ENCODE data around the gene CPNE7. TPM values are rescaled to one million over a fixed set of nuclear protein-coding genes. Genes with fewer than 3 reads are reported as not detected.
A peak's percentile ranks its signal among the peaks of the same experiment; 100 is the strongest.
"Not testable (repeated sequence)": the region's sequence is repeated elsewhere in the genome, so short reads cannot be mapped to it uniquely, and the experiment has no call there.

Gene CPNE7
- total RNA-seq, 1 donor, result 0.81 TPM

GRCh38 chr16:89581045-89581695 is 5.6 kb downstream of the CPNE7 start:
- DNase-seq (ENCODE audit: low read depth in 2 of 3, low spot score in 2 of 3), result no peak

GRCh38 chr16:89581861-89582563 is 6.5 kb downstream of the CPNE7 start:
- no peak for DNase-seq (ENCODE audit: low read depth in 2 of 3, low spot score in 2 of 3)

GRCh38 chr16:89582614-89583196 is 7.1 kb downstream of the CPNE7 start:
- no peak for DNase-seq (ENCODE audit: low read depth in 2 of 3, low spot score in 2 of 3)

GRCh38 chr16:89583197-89583894 is 7.8 kb downstream of the CPNE7 start:
- DNase-seq (ENCODE audit: low read depth in 2 of 3, low spot score in 2 of 3), result no peak

- no peak for DNase-seq (ENCODE audit: low read depth in 2 of 3, low spot score in 2 of 3)
Measured at GRCh38 chr16:89583895-89584644, 8.5 kb downstream of the CPNE7 start.

- no peak for DNase-seq (ENCODE audit: low read depth in 2 of 3, low spot score in 2 of 3)
Measured at GRCh38 chr16:89584768-89585549, 9.4 kb downstream of the CPNE7 start.

GRCh38 chr16:89586218-89586617 is 10.7 kb downstream of the CPNE7 start:
- no peak for DNase-seq (ENCODE audit: low read depth in 2 of 3, low spot score in 2 of 3)

GRCh38 chr16:89586853-89587252 is 11.3 kb downstream of the CPNE7 start:
- no peak for DNase-seq (ENCODE audit: low read depth in 2 of 3, low spot score in 2 of 3)

GRCh38 chr16:89587676-89588075 is 12.1 kb downstream of the CPNE7 start:
- DNase-seq (ENCODE audit: low read depth in 2 of 3, low spot score in 2 of 3), result not testable (repeated sequence)

GRCh38 chr16:89588413-89589109 is 13.0 kb downstream of the CPNE7 start:
- DNase-seq (ENCODE audit: low read depth in 2 of 3, low spot score in 2 of 3), result no peak

- DNase-seq (ENCODE audit: low read depth in 2 of 3, low spot score in 2 of 3), result no peak
Measured at GRCh38 chr16:89589241-89589926, 13.8 kb downstream of the CPNE7 start.

GRCh38 chr16:89593841-89594240 is 18.3 kb downstream of the CPNE7 start:
- no peak for DNase-seq (ENCODE audit: low read depth in 2 of 3, low spot score in 2 of 3)

GRCh38 chr16:89595330-89596060 is 19.9 kb downstream of the CPNE7 start:
- no peak for DNase-seq (ENCODE audit: low read depth in 2 of 3, low spot score in 2 of 3)

- no peak for DNase-seq (ENCODE audit: low read depth in 2 of 3, low spot score in 2 of 3)
Measured at GRCh38 chr16:89596061-89596689, 20.6 kb downstream of the CPNE7 start.

GRCh38 chr16:89596957-89597649 is 21.5 kb downstream of the CPNE7 start:
- DNase-seq (ENCODE audit: low read depth in 2 of 3, low spot score in 2 of 3), result no peak

- no peak for DNase-seq (ENCODE audit: low read depth in 2 of 3, low spot score in 2 of 3)
Measured at GRCh38 chr16:89598199-89598598, 22.6 kb downstream of the CPNE7 start.

- DNase-seq (ENCODE audit: low read depth in 2 of 3, low spot score in 2 of 3), result peak in 1 of 3 donors; percentile 26
Measured at GRCh38 chr16:89599451-89599858, 23.9 kb downstream of the CPNE7 start.

Measured in hematopoietic multipotent progenitor cell (in vitro differentiated cells).